Activated CD4-positive, alpha-beta T cell treated with anti-CD3 and anti-CD28 coated beads, Interleukin-2, amount 50 U/mL, for 16 hours (primary cell): ENCODE data around the gene FTO.

ENCODE experiments used
- DNase-seq: peaks from one replicate; pipeline ENCODE4 v3.0.0-alpha.2; 2020

Gene FTO

DNA sequence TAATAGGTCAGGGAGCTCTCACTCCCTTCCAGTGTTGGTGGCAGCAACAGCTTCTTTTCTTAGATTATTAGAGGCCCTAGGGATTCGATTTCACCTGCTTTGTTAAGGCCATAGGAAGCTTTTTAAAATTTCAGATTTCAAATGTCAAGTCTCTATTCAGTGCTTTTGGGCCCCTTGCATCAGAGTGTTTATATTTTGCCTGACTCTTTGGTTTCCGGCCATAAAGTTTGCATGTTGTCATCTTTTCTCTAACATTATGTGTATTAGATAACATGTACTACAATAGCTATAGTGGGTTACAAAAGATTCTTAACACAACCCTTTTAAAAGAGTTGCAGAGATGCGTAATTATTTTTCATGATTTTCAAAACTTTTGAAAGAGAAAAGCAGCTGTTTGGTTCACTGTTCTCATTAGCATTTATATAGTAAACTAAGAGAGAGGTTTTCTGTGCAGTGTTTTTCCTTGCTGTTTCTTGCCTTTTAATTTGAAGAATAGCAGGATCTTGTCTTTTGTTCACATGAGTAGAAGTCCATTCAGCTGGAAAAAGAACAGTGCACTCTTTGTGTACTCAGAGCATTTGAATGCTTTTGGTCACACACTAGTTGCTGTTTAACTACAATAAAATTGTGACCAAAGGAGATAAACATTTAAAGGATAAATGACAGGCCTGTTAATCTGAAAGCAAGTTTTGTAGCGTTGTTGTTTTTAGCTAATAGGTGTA lies 52.5 kb downstream of the FTO start:
- no peak for DNase-seq

- no peak for DNase-seq
Measured at GRCh38 chr16:53757971-53758609, 54.1 kb downstream of the FTO start.

- no peak for DNase-seq
Measured at GRCh38 chr16:53761962-53762703, 58.2 kb downstream of the FTO start.

- no peak for DNase-seq
Measured at GRCh38 chr16:53766304-53767016, 62.5 kb downstream of the FTO start.

- no peak for DNase-seq
Measured at GRCh38 chr16:53768167-53768566, 64.2 kb downstream of the FTO start.

GRCh38 chr16:53768593-53768992 lies 64.6 kb downstream of the FTO start:
- peak; percentile 60 for DNase-seq

- DNase-seq = no peak
Measured at GRCh38 chr16:53769185-53769584, 65.2 kb downstream of the FTO start.

DNA sequence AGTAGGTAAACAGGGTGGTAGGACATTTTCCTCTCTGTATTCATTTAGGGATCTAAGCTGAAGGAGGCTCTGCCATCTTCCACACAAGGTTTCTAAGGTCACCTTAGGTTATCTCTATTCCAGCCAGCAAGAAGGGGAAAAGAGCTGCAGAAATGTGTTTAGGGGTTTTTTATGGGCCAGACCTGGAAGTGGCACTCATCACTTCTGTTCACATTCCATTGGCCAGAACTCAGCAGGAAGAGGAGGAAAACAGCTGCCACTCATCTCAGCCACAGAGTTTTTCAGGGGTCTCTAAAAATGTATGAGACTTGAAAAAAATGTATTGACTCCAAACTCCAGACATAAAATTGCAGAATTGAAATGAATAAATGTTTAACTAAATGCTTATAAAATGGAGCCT lies 65.8 kb downstream of the FTO start:
- DNase-seq = no peak

DNA sequence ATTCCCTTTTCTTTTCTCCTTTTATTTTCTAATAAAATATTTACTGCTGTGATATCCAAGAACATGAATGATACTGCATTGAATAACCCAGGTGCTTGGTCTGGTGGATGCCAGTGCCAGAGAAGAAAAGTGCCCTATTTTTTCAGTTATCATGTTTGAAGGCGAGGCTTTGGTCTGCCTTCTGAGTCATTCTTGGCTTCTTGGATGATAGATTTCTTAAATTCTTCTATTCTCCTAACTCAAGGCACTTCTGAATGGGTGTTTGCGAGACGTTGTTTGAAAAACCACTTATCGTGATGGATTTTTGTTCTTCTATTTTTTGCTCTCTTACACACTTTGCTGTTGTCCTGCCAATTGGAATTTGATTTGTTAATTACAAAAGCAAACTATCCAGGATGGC lies 66.7 kb downstream of the FTO start:
- no peak for DNase-seq

DNA sequence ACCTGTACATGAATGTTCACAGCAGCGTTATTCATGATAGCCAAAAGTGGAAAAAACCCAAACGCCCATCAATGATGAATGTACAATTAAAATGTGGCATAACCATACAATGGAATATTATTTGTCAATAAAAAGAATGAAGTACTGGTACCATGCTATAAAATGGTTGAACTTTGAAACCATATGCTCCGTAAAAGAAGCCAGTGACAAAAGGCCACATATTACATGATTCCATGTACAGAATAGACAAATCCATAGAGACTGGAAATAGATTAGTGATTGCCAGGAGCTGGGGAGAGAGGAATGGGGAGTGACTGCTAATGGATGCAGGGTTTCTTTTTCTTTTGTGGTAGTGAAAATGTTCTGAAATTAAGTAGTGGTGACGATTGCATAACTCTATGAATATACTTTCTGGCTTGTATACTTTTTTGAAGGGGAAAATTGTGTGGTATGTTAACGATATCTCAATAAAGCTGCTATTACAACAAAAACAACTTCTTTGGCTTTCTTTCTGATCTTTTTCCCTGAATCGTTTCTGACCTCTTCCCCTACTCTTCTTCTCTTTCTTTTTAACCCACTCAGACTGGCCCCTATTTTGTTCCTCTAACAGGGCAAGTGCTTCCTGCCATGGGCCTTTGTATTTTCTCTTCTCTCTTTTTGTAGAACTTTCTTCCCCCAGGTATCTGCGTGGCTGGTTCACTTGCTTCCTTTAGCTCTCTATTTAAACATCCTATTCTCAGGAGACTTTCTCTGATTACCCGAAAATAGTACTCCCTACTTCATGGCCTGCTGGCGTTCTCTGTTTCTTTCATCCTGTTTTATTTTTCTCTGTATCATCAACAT lies 67.9 kb downstream of the FTO start:
- DNase-seq = no peak

DNA sequence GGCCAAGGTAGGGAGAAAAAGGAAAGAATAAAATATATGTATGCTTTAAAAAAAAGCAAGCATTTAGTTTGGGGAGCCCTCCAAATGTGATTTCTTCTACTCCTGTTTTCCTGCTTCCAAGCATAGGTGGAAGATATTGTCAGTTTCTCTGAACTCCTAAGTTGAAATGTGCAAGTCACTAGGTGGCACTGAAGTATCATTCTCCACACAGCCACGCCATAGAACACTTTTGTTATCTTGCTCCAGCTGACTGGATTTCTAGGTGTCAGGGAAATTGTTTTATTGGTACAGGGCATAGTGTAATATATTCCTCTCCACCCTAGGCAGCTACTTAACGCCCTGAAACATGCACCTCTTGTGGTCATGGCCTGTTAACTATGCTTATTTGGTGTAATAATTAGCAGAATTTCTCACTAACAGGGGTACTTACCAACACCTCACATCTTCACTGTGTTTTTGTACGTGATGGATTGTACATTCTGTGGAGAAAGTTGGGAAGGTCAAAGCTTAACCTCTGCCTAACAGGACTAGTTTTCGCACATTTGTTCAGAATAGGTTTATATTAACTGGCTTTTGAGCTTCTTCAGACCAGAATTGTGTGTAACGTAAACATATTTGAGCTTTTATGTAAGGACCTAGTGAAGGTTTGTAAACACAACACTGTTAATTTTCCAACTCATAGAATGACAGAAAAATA lies 69.3 kb downstream of the FTO start:
- no peak for DNase-seq

DNA sequence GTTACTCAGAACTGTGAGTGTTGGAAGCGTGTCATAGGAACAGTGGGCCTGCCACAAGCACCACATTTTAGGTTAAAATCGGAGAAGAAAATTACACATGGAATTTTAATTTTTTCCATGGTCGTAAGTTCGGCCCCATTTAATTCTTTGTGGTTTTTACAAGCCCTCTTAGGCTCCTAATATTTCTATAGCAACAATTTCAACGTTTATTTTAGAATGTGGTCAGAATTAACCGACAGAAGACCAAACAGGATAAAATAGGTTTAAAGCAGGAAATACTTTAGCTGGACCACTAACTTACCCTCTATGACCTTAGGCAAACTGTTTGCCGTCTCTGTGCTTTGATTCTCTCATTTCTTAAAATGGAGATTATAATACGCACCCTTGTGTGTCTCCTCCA lies 69.9 kb downstream of the FTO start:
- DNase-seq = no peak

GRCh38 chr16:53775106-53775820 lies 71.3 kb downstream of the FTO start:
- no peak for DNase-seq

GRCh38 chr16:53775821-53776431 lies 72.0 kb downstream of the FTO start:
- DNase-seq = no peak

GRCh38 chr16:53779186-53779585 lies 75.2 kb downstream of the FTO start:
- no peak for DNase-seq

- DNase-seq = no peak
Measured at GRCh38 chr16:53780051-53780450, 76.1 kb downstream of the FTO start.

GRCh38 chr16:53781023-53781605 lies 77.2 kb downstream of the FTO start:
- DNase-seq = no peak

- no peak for DNase-seq
Measured at GRCh38 chr16:53782148-53782547, 78.2 kb downstream of the FTO start.

GRCh38 chr16:53784291-53784690 lies 80.3 kb downstream of the FTO start:
- DNase-seq = no peak

DNA sequence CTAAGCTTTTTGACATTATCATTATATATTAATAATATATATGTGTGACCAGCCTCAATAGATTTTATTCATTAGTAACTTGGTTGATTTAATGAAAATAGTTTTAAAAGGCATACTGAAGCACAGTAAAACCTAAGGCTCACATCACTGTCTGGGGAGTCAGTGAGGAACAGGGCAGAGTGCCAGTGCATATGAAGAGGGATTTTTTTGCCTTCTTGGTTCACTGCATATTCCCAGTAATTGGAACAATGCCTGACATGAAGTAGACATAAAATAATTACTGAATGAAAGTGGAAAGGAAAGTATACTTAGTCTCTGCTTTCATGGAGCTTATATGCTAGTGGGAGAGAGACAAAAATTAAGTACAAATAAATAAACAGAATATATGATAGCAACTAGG lies 81.1 kb downstream of the FTO start:
- DNase-seq = no peak
